ENCODE data around the gene RSPH4A. TPM values are rescaled to one million over a fixed set of nuclear protein-coding genes. Genes with fewer than 3 reads are reported as not detected.

The RSPH4A gene
- total and polyA plus RNA-seq, 2 experiments from 2014 or later, result 0.15 TPM; not detected in 1

GRCh38 chr6:116577486-116577885 is 38.8 kb upstream of the RSPH4A start:
- Histone ChIP-seq H3K4me1 (ENCODE audit: insufficient read depth) (peaks cover 34% of the 10 kb centered on the region), H3K9me2 (ENCODE audit: insufficient read depth) (no peaks in the 10 kb centered on the region), H3K36me3 (ENCODE audit: low read depth) (peaks cover 22% of the 10 kb centered on the region), H3F3A (ENCODE audit: insufficient read depth) (peaks cover 17% of the 10 kb centered on the region), H3K9me3 (ENCODE audit: low read depth) (no peaks in the 10 kb centered on the region), H2AFZ (no peak overlapping the region), H3K79me2 (ENCODE audit: insufficient read depth) (peaks cover 100% of the 10 kb centered on the region), H3K4me3 (no peak overlapping the region), H3K27me3 (replicated peaks; ENCODE audit: insufficient read depth) (no peaks in the 10 kb centered on the region), H3K27ac (no peak overlapping the region), H4K20me1 (ENCODE audit: insufficient read depth) (no peaks in the 10 kb centered on the region), H3K4me2 (ENCODE audit: unreplicated experiment) (no peak overlapping the region), H3K9ac (no peak overlapping the region)
- TF ChIP-seq EZH2 (IDR thresholded peaks at IDR 0.05; ENCODE audit: insufficient read depth, poor library complexity, severe bottlenecking), result no peak
- no peak for TF ChIP-seq EZH2phosphoT487 (IDR thresholded peaks at IDR 0.05; ENCODE audit: insufficient read depth, low read depth)
- in situ Hi-C loops (cut with MboI), result no loop called here
- DNase-seq, result no peak
- 85 to 86% methylated on average over 5 of the region's 5 CpGs for WGBS, 2 experiments (ENCODE audit: low coverage in 1 of 2, low lambda C conversion rate in 2 of 2, missing lambda C conversion rate in 2 of 2)

DNA sequence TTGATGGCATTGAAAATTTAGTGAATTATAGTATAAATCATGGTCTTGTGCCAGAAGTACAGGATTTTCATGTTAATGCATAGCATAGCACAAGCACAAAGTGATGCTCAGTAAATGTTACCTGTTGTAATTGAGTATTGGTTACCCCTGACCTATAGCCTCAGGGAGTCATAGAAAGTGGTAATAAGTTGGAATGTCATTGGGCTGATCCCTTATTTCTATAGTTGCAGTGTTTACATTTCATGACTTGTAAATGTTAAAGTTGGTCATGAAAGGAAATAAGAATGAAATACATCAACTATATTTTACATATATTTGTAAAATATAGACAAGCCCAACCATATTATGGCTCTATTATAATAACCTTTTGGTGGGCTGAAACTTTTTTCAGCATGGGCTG is 37.9 kb upstream of the RSPH4A start:
- Histone ChIP-seq H3K4me3 (no peak overlapping the region), H4K20me1 (ENCODE audit: insufficient read depth) (no peaks in the 10 kb centered on the region), H3K4me1 (ENCODE audit: insufficient read depth) (peaks cover 25% of the 10 kb centered on the region), H3K36me3 (ENCODE audit: low read depth) (peaks cover 26% of the 10 kb centered on the region), H2AFZ (no peak overlapping the region), H3F3A (ENCODE audit: insufficient read depth) (peaks cover 11% of the 10 kb centered on the region), H3K9me3 (ENCODE audit: low read depth) (no peaks in the 10 kb centered on the region), H3K27me3 (replicated peaks; ENCODE audit: insufficient read depth) (no peaks in the 10 kb centered on the region), H3K4me2 (ENCODE audit: unreplicated experiment) (no peak overlapping the region), H3K9ac (no peak overlapping the region), H3K27ac (no peak overlapping the region), H3K9me2 (ENCODE audit: insufficient read depth) (no peaks in the 10 kb centered on the region), H3K79me2 (ENCODE audit: insufficient read depth) (peaks cover 98% of the 10 kb centered on the region)
- no peak for DNase-seq
- TF ChIP-seq EZH2 (IDR thresholded peaks at IDR 0.05; ENCODE audit: insufficient read depth, poor library complexity, severe bottlenecking) (no peak), EZH2phosphoT487 (IDR thresholded peaks at IDR 0.05; ENCODE audit: insufficient read depth, low read depth) (no peak)
- in situ Hi-C loops (cut with MboI), result no loop called here

- DNase-seq, result peak; percentile 14
- H3K9ac ChIP-seq, result no peak overlapping the region
- peaks cover 98% of the 10 kb centered on the region for H3K79me2 ChIP-seq (ENCODE audit: insufficient read depth)
Observed at GRCh38 chr6:116579143-116579542, 37.1 kb upstream of the RSPH4A start.

GRCh38 chr6:116580198-116580597 is 36.1 kb upstream of the RSPH4A start:
- Histone ChIP-seq H3K4me3 (no peak overlapping the region), H3F3A (ENCODE audit: insufficient read depth) (peaks cover 11% of the 10 kb centered on the region), H3K9me2 (ENCODE audit: insufficient read depth) (no peaks in the 10 kb centered on the region), H3K4me2 (ENCODE audit: unreplicated experiment) (peak overlapping the region; percentile 58), H4K20me1 (ENCODE audit: insufficient read depth) (no peaks in the 10 kb centered on the region), H3K36me3 (ENCODE audit: low read depth) (peaks cover 41% of the 10 kb centered on the region), H3K27me3 (replicated peaks; ENCODE audit: insufficient read depth) (no peaks in the 10 kb centered on the region), H3K27ac (peak overlapping the region; percentile 65), H2AFZ (0 out of 2 replicates have a peak overlapping the region, but pooled peaks have one; percentile 27), H3K4me1 (ENCODE audit: insufficient read depth) (peaks cover 20% of the 10 kb centered on the region), H3K9ac (peak overlapping the region; percentile 26), H3K9me3 (ENCODE audit: low read depth) (no peaks in the 10 kb centered on the region), H3K79me2 (ENCODE audit: insufficient read depth) (peaks cover 98% of the 10 kb centered on the region)
- TF ChIP-seq EZH2phosphoT487 (IDR thresholded peaks at IDR 0.05; ENCODE audit: insufficient read depth, low read depth), result no peak
- in situ Hi-C loops (cut with MboI), result no loop called here
- DNase-seq, result peak; percentile 73
- 20 to 43% methylated on average over 2 of the region's 2 CpGs for WGBS, 2 experiments (ENCODE audit: low coverage in 1 of 2, low lambda C conversion rate in 2 of 2, missing lambda C conversion rate in 2 of 2)

More at GRCh38 chr6:116579143-116579542, 37.1 kb upstream of the RSPH4A start:
- peaks cover 11% of the 10 kb centered on the region for H3F3A ChIP-seq (ENCODE audit: insufficient read depth)
- no peaks in the 10 kb centered on the region for H3K9me2 ChIP-seq (ENCODE audit: insufficient read depth)
- in situ Hi-C loops (cut with MboI), result no loop called here
- H3K4me3 ChIP-seq, result no peak overlapping the region
- H3K4me2 ChIP-seq (ENCODE audit: unreplicated experiment), result peak overlapping the region; percentile 58
- 94 to 100% methylated on average over 1 of the region's 1 CpG for WGBS, 2 experiments (ENCODE audit: low coverage in 1 of 2, low lambda C conversion rate in 2 of 2, missing lambda C conversion rate in 2 of 2)
- no peak for TF ChIP-seq EZH2 (IDR thresholded peaks at IDR 0.05; ENCODE audit: insufficient read depth, poor library complexity, severe bottlenecking)
- TF ChIP-seq EZH2phosphoT487 (IDR thresholded peaks at IDR 0.05; ENCODE audit: insufficient read depth, low read depth), result no peak
- H3K36me3 ChIP-seq (ENCODE audit: low read depth), result peaks cover 34% of the 10 kb centered on the region
- H3K9me3 ChIP-seq (ENCODE audit: low read depth), result no peaks in the 10 kb centered on the region
- H3K27ac ChIP-seq, result peak overlapping the region; percentile 65
- H3K27me3 ChIP-seq (replicated peaks; ENCODE audit: insufficient read depth), result no peaks in the 10 kb centered on the region
- H3K4me1 ChIP-seq (ENCODE audit: insufficient read depth), result peaks cover 20% of the 10 kb centered on the region
- no peak overlapping the region for H2AFZ ChIP-seq
- H4K20me1 ChIP-seq (ENCODE audit: insufficient read depth), result no peaks in the 10 kb centered on the region

DNA sequence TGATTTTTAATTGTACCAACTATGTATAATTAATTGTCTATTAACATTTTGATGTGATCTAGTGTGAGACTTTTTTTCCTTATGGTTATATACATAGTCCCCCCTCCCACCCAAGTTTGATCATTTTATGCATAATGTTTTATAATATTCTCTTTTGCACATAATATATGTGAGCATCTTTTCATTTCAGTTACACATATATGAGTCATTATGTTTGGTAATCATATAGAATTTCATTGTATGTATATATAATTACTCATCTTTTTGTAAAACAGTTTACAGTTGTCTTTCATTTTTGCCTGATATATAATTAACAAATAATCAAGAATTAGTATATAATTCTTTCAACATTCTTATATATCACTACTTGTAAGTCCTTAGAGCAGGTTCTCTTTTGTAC is 30.0 kb upstream of the RSPH4A start:
- Histone ChIP-seq H3K4me1 (ENCODE audit: insufficient read depth) (no peaks in the 10 kb centered on the region), H3K36me3 (ENCODE audit: low read depth) (peaks cover 70% of the 10 kb centered on the region), H4K20me1 (ENCODE audit: insufficient read depth) (no peaks in the 10 kb centered on the region), H3F3A (ENCODE audit: insufficient read depth) (no peaks in the 10 kb centered on the region), H2AFZ (no peak overlapping the region), H3K27me3 (replicated peaks; ENCODE audit: insufficient read depth) (no peaks in the 10 kb centered on the region), H3K27ac (no peak overlapping the region), H3K9ac (no peak overlapping the region), H3K4me2 (ENCODE audit: unreplicated experiment) (no peak overlapping the region), H3K9me2 (ENCODE audit: insufficient read depth) (no peaks in the 10 kb centered on the region), H3K79me2 (ENCODE audit: insufficient read depth) (peaks cover 74% of the 10 kb centered on the region), H3K9me3 (ENCODE audit: low read depth) (no peaks in the 10 kb centered on the region), H3K4me3 (no peak overlapping the region)
- no peak for DNase-seq
- no peak for TF ChIP-seq EZH2 (IDR thresholded peaks at IDR 0.05; ENCODE audit: insufficient read depth, poor library complexity, severe bottlenecking)
- no peak for TF ChIP-seq EZH2phosphoT487 (IDR thresholded peaks at IDR 0.05; ENCODE audit: insufficient read depth, low read depth)
- in situ Hi-C loops (cut with MboI), result no loop called here
